D341Med (cell line): ENCODE data around the gene GSTT4.
"Not testable (repeated sequence)": the region's sequence is repeated elsewhere in the genome, so short reads cannot be mapped to it uniquely, and the experiment has no call there.

Experiments
- DNase-seq: peaks from one replicate; pipeline ENCODE4 v3.0.0; 2012; ENCODE audit warnings: low spot score

GSTT4 gene

GRCh38 chr22:23952794-23953405, 52.4 kb downstream of the GSTT4 start:
- DNase-seq: not testable (repeated sequence)

- not testable (repeated sequence) for DNase-seq
Observed at GRCh38 chr22:23951383-23951782, 53.9 kb downstream of the GSTT4 start.

DNA sequence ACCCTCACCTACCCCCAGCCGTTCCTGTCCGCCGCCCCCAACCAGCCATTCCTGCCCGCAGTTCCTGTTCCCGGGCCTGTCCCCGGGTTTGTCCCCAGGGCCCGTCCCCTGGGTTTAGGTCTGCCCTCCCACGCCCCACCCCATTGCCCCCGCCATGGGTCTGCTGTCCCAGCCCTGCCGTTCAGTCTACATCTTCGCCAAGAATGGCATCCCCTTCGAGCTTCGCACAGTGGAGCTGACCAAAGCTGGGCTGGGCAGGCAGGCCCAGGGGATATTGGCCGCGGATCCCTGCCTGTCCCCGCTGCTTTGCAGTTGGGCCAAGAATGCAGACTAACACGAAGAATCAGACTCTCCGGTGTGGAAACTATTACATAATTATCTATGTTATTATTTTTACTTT, 55.5 kb downstream of the GSTT4 start:
- DNase-seq: not testable (repeated sequence)
